ENCODE measurements around the gene SPOP. TPM values are rescaled to one million over a fixed set of nuclear protein-coding genes. Genes with fewer than 3 reads are reported as not detected.

Gene SPOP
- total and polyA plus RNA-seq, 2 experiments from 2014 or later, result 13.9 to 18.6 TPM

DNA sequence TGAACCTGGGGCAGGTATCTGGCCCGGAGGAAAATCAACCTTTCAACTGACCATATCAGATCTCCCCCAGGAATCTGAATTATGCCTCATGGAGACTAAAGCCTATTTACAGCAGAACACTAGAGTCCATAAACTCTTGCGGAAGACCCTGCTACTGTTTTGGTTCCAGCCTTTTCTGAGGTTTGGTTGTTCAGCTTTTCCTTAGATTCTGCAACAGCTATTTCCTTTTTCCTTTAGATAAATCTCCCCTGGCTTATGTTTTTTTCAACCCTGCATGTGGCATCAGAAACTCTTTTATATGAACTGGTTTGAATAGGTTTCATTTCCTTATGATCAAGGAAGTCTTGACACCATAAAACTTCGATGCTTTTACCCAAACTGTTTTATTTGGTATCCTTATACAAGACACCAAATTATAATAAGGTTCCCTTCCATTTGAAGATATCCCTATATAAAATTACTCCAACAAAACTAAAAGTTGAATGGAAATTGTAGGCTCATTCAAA is 13.1 kb downstream of the SPOP start:
- H3K36me3 Mint-ChIP-seq (ENCODE audit: low read depth), result peaks cover 36% of the 10 kb centered on the region
- Histone ChIP-seq H3K4me3 (no peak overlapping the region), H3K27ac (ENCODE audit: low read depth) (no peak overlapping the region), H3K4me2 (no peak overlapping the region), H3K27me3 (ENCODE audit: insufficient read depth) (no peaks in the 10 kb centered on the region), H3K79me2 (replicated peaks; ENCODE audit: insufficient read depth) (peaks cover 84% of the 10 kb centered on the region), H2AFZ (no peak overlapping the region), H3K4me1 (ENCODE audit: insufficient read depth) (no peaks in the 10 kb centered on the region), H3K9me2 (ENCODE audit: insufficient read depth) (no peaks in the 10 kb centered on the region), H3F3A (replicated peaks; ENCODE audit: low read depth) (no peaks in the 10 kb centered on the region), H3K36me3 (ENCODE audit: insufficient read depth) (no peaks in the 10 kb centered on the region), H4K20me1 (replicated peaks; ENCODE audit: insufficient read depth) (peaks cover 22% of the 10 kb centered on the region; the same call in 1 of the 2 replicates)
- H3K27me3 Mint-ChIP-seq (ENCODE audit: insufficient read depth, low read depth, poor library complexity), result peaks cover 4% of the 10 kb centered on the region
- no peak for TF ChIP-seq ZNF331 (CRISPR knock-in tag; IDR thresholded peaks at IDR 0.05; ENCODE audit: low read depth)
- no peak for TF ChIP-seq EZH2phosphoT487 (IDR thresholded peaks at IDR 0.05; ENCODE audit: unreplicated experiment)
- TF ChIP-seq, protein P1, sequence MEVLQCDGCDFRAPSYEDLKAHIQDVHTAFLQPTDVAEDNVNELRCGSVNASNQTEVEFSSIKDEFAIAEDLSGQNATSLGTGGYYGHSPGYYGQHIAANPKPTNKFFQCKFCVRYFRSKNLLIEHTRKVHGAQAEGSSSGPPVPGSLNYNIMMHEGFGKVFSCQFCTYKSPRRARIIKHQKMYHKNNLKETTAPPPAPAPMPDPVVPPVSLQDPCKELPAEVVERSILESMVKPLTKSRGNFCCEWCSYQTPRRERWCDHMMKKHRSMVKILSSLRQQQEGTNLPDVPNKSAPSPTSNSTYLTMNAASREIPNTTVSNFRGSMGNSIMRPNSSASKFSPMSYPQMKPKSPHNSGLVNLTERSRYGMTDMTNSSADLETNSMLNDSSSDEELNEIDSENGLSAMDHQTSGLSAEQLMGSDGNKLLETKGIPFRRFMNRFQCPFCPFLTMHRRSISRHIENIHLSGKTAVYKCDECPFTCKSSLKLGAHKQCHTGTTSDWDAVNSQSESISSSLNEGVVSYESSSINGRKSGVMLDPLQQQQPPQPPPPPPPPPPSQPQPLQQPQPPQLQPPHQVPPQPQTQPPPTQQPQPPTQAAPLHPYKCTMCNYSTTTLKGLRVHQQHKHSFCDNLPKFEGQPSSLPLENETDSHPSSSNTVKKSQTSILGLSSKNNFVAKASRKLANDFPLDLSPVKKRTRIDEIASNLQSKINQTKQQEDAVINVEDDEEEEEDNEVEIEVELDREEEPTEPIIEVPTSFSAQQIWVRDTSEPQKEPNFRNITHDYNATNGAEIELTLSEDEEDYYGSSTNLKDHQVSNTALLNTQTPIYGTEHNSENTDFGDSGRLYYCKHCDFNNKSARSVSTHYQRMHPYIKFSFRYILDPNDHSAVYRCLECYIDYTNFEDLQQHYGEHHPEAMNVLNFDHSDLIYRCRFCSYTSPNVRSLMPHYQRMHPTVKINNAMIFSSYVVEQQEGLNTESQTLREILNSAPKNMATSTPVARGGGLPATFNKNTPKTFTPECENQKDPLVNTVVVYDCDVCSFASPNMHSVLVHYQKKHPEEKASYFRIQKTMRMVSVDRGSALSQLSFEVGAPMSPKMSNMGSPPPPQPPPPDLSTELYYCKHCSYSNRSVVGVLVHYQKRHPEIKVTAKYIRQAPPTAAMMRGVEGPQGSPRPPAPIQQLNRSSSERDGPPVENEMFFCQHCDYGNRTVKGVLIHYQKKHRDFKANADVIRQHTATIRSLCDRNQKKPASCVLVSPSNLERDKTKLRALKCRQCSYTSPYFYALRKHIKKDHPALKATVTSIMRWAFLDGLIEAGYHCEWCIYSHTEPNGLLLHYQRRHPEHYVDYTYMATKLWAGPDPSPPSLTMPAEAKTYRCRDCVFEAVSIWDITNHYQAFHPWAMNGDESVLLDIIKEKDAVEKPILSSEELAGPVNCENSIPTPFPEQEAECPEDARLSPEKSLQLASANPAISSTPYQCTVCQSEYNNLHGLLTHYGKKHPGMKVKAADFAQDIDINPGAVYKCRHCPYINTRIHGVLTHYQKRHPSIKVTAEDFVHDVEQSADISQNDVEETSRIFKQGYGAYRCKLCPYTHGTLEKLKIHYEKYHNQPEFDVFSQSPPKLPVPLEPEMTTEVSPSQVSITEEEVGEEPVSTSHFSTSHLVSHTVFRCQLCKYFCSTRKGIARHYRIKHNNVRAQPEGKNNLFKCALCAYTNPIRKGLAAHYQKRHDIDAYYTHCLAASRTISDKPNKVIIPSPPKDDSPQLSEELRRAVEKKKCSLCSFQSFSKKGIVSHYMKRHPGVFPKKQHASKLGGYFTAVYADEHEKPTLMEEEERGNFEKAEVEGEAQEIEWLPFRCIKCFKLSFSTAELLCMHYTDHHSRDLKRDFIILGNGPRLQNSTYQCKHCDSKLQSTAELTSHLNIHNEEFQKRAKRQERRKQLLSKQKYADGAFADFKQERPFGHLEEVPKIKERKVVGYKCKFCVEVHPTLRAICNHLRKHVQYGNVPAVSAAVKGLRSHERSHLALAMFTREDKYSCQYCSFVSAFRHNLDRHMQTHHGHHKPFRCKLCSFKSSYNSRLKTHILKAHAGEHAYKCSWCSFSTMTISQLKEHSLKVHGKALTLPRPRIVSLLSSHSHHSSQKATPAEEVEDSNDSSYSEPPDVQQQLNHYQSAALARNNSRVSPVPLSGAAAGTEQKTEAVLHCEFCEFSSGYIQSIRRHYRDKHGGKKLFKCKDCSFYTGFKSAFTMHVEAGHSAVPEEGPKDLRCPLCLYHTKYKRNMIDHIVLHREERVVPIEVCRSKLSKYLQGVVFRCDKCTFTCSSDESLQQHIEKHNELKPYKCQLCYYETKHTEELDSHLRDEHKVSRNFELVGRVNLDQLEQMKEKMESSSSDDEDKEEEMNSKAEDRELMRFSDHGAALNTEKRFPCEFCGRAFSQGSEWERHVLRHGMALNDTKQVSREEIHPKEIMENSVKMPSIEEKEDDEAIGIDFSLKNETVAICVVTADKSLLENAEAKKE (CRISPR knock-in tag; IDR thresholded peaks at IDR 0.05), result no peak
- TF ChIP-seq, protein P2, sequence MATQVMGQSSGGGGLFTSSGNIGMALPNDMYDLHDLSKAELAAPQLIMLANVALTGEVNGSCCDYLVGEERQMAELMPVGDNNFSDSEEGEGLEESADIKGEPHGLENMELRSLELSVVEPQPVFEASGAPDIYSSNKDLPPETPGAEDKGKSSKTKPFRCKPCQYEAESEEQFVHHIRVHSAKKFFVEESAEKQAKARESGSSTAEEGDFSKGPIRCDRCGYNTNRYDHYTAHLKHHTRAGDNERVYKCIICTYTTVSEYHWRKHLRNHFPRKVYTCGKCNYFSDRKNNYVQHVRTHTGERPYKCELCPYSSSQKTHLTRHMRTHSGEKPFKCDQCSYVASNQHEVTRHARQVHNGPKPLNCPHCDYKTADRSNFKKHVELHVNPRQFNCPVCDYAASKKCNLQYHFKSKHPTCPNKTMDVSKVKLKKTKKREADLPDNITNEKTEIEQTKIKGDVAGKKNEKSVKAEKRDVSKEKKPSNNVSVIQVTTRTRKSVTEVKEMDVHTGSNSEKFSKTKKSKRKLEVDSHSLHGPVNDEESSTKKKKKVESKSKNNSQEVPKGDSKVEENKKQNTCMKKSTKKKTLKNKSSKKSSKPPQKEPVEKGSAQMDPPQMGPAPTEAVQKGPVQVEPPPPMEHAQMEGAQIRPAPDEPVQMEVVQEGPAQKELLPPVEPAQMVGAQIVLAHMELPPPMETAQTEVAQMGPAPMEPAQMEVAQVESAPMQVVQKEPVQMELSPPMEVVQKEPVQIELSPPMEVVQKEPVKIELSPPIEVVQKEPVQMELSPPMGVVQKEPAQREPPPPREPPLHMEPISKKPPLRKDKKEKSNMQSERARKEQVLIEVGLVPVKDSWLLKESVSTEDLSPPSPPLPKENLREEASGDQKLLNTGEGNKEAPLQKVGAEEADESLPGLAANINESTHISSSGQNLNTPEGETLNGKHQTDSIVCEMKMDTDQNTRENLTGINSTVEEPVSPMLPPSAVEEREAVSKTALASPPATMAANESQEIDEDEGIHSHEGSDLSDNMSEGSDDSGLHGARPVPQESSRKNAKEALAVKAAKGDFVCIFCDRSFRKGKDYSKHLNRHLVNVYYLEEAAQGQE (IDR thresholded peaks at IDR 0.05; ENCODE audit: unreplicated experiment), result no peak
- no peak for TF ChIP-seq ZNF114 (CRISPR knock-in tag; IDR thresholded peaks at IDR 0.05)
- DNase-seq (ENCODE audit: low spot score) (no peak), ATAC-seq (no peak)
- no peak overlapping the region for H3K4me3 Mint-ChIP-seq
- no peaks in the 10 kb centered on the region for H3K4me1 Mint-ChIP-seq
- no peak overlapping the region for H3K27ac Mint-ChIP-seq
- H3K9me3 Mint-ChIP-seq, result peaks cover 15% of the 10 kb centered on the region; the same call in 2 of the 3 replicates

Data from GM23338 (cell line).